ENCODE data around the gene P2RY2.

P2RY2 gene

DNA sequence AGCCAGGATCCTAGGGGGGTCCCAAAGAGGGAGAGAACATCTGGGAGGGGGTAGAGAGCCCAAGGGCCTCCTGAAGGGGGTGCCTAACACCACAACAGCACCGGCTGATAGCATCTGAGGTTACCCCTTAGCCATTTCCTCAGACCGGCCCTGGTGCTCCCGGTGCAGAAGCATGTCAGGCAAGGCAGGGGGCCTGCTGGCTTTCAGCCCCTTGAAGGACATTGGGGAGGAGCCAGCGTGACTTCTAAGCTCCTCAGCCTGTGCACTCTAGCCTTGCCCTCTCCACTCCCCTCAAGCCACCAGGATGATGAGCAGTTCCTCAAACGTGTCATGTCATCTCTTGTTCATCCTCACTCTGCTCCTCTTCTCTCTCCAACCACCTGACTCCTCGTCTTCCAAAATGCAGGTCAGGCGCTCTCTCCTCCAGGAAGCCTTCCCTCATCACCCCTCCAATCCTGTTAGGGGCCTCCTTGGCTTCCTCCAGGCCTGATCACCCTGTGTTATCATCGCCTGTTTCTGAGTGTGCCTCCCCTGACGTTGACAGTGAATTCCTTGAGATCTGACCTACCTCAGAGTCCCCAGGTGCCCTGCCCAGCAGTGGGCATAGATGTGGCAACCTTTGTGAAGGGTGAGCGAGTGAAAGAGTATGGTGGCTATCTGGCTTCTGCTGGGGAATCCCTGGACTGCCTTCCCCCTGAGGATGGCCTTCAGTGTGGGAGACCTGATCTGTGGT is 6.1 kb downstream of the P2RY2 start:
- DNase-seq (ENCODE audit: low spot score): no peak
- in situ Hi-C loops (cut with MboI; ENCODE audit: low sequenced_read_pairs, unreplicated experiment): no loop called here
- no peak for TF ChIP-seq CTCF (IDR thresholded peaks at IDR 0.05; ENCODE audit: borderline replicate concordance, control extremely low read depth, extremely low read depth, insufficient read depth, missing control alignments)

DNA sequence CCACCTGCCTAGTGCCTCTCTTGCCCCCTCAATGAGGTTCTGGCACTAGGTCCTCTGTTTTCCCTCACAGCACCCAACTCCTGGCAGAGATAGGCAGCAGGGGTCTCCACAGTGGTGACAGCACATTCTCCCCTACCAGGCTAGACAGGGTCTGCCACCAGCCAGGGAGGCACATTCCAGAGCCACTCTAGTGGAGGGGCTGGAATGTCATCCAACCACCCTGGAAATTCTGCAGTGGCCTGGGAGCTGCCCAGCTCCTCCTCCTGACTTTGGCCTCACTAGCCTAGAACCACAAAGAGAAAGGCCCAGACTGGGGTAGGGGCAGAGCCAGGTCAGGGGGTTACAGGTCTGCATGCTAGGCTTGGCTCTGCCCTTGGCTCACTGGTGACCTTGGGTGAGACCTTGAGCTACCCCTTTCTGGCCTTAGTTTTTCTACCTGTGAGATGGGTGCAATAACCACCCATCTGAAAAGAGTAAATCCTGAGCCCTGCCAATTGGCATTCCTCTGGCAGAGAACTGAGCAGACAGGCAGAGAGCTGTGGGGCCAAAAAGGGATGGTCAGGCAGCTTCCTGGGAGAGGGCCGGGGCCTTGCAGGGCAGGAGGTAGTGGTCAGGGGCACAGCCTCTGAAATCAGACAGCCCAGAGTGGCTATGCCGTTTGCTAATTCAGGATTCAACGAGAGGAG is 7.1 kb downstream of the P2RY2 start:
- DNase-seq (ENCODE audit: low spot score): no peak
- TF ChIP-seq CTCF (IDR thresholded peaks at IDR 0.05; ENCODE audit: borderline replicate concordance, control extremely low read depth, extremely low read depth, insufficient read depth, missing control alignments): no peak
- in situ Hi-C loops (cut with MboI; ENCODE audit: low sequenced_read_pairs, unreplicated experiment): no loop called here

DNA sequence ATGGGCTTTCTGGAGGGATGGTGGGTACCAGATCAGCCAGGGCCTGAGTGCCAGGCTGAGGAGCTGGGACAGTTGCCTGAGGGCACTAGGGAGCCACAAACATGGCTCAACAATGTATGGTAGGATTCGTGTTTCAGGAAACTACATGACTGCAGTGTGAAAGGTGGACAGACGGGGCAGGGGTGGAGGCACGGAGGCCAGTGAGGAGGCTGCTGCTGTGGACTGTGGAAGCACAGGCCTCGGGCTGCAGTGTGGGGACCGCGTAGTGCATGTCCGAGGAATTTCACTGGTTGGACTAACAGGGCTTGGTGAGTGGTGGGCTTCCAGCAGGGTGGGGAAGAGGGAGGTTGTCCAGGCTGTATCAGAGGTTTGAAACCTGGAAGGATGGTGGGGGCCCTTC is 7.8 kb downstream of the P2RY2 start:
- no peak for TF ChIP-seq CTCF (IDR thresholded peaks at IDR 0.05; ENCODE audit: borderline replicate concordance, control extremely low read depth, extremely low read depth, insufficient read depth, missing control alignments)
- no peak for DNase-seq (ENCODE audit: low spot score)
- in situ Hi-C loops (cut with MboI; ENCODE audit: low sequenced_read_pairs, unreplicated experiment): no loop called here

DNA sequence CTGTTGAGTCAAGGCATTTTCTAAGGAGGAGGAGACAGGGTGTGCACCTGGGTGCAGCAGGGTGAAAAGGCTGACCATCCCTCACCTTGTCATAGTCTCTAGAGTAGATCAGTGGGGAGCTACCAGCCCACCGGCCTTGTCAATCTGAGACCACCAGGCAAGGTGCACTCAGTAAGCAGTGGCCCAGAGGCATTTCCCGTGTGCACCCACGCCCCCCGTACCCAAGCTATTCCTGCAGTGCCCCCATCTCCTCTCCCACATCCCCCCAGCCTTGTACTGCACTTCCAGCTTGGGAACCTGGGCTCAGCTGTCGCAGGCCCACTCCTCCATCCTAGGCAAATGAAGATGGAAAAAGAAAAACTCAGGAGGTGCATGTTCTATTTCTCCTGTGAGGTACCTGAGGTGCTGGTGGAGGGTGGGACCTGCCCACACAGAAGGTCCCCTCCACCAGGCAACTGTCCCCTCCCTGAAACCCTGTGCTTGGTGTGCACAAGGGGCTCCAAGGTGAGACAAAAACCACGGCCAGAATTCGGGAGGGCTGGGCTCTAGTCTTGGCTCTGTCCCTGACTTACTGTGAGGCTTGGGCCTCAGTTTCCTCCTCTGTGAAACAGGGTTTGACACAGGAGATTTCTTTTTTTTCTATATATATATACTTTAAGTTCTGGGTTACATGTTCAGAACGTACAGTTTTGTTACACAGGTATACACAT is 8.4 kb downstream of the P2RY2 start:
- in situ Hi-C loops (cut with MboI; ENCODE audit: low sequenced_read_pairs, unreplicated experiment): no loop called here

GRCh38 chr11:73227571-73228211 is 9.6 kb downstream of the P2RY2 start:
- DNase-seq (ENCODE audit: low spot score): no peak
- no peak for TF ChIP-seq CTCF (IDR thresholded peaks at IDR 0.05; ENCODE audit: borderline replicate concordance, control extremely low read depth, extremely low read depth, insufficient read depth, missing control alignments)
- in situ Hi-C loops (cut with MboI; ENCODE audit: low sequenced_read_pairs, unreplicated experiment): no loop called here

More for the DNA sequence above, 8.4 kb downstream of the P2RY2 start:
- no peak for DNase-seq (ENCODE audit: low spot score)
- TF ChIP-seq CTCF (IDR thresholded peaks at IDR 0.05; ENCODE audit: borderline replicate concordance, control extremely low read depth, extremely low read depth, insufficient read depth, missing control alignments): no peak

Data from GM13976 (cell line).